PC-9 (cell line): ENCODE results near the gene ADAMTSL1. TPM values are rescaled to one million over a fixed set of nuclear protein-coding genes. Genes with fewer than 3 reads are reported as not detected.

Source experiments
- BruUV-seq: library from RNA; stranded (reverse); fragments of 400-500 nt; replicated peaks from 2 replicates; lab custom pipeline; 2021; lab: Mats Ljungman, UMichigan
- CTCF ChIA-PET: fragments of 300-600 bp; sonication (Branson Sonifier 250); formaldehyde crosslinking; loops from one replicate; lab custom pipeline; 2022; ENCODE audit warnings: antibody characterized with exemption; lab: Charles Lee
- POLR2A ChIA-PET: fragments of 300-600 bp; sonication (Branson Sonifier 250); formaldehyde crosslinking; loops from one replicate; lab custom pipeline; 2022; ENCODE audit warnings: antibody characterized with exemption; ENCODE audit not compliant: unreplicated experiment; lab: Charles Lee
- DNase-seq, 2 experiments: peaks; one replicate each; pipeline versions ENCODE4 v3.0.0 to v3.0.0-alpha.2; 2015 to 2022; ENCODE audit warnings: mixed read lengths in 1 of 2
- H2AFZ ChIP-seq: fragments of 200-600 bp; sonication (generic); 2 replicates; pipeline ENCODE4 v1.8.1; 2017; ENCODE audit warnings: antibody characterized with exemption
- H3F3A ChIP-seq: fragments of 200-600 bp; sonication (generic); 2 replicates; pipeline ENCODE4 v1.8.1; 2017; ENCODE audit warnings: antibody characterized with exemption, mild to moderate bottlenecking, low read depth; ENCODE audit not compliant: insufficient read depth
- H3K27ac ChIP-seq: fragments of 200-600 bp; sonication (generic); 2 replicates; pipeline ENCODE4 v1.6.1; 2016; ENCODE audit warnings: mixed run types
- H3K27me3 ChIP-seq: fragments of 200-600 bp; sonication (generic); 2 replicates; pipeline ENCODE4 v1.6.1; 2016; ENCODE audit warnings: low read depth, mixed run types; ENCODE audit not compliant: insufficient read depth
- H3K36me3 ChIP-seq: fragments of 200-600 bp; sonication (generic); 2 replicates; pipeline ENCODE4 v1.6.1; 2016; ENCODE audit warnings: low read depth, mixed run types
- H3K4me1 ChIP-seq: fragments of 200-600 bp; sonication (generic); replicated peaks from 2 replicates; pipeline ENCODE4 v1.6.1; 2016; ENCODE audit warnings: mixed run types; ENCODE audit not compliant: insufficient read depth
- H3K4me2 ChIP-seq: fragments of 200-600 bp; sonication (generic); 2 replicates; pipeline ENCODE4 v1.6.1; 2017; ENCODE audit warnings: mixed run types
- H3K4me3 ChIP-seq: fragments of 200-600 bp; sonication (generic); 2 replicates; pipeline ENCODE4 v1.6.1; 2016; ENCODE audit warnings: mixed run types
- H3K79me2 ChIP-seq: fragments of 200-600 bp; sonication (generic); 2 replicates; pipeline ENCODE4 v1.6.1; 2017; ENCODE audit warnings: low read depth, mixed run types
- H3K9me2 ChIP-seq: fragments of 200-600 bp; sonication (generic); 2 replicates; pipeline ENCODE4 v1.8.1; 2017; ENCODE audit warnings: mild to moderate bottlenecking; ENCODE audit not compliant: insufficient read depth
- H3K9me3 ChIP-seq: fragments of 200-600 bp; sonication (generic); 2 replicates; pipeline ENCODE4 v1.8.1; 2016; ENCODE audit warnings: low read depth; ENCODE audit not compliant: insufficient read depth
- H4K20me1 ChIP-seq: fragments of 200-600 bp; sonication (generic); 2 replicates; pipeline ENCODE4 v1.8.1; 2017; ENCODE audit not compliant: insufficient read depth
- CTCF ChIP-seq: fragments of 200-600 bp; sonication (generic); conservative IDR thresholded peaks from 2 replicates; pipeline ENCODE4 v1.6.1; 2017; ENCODE audit warnings: mixed run types, antibody characterized with exemption, mild to moderate bottlenecking, moderate library complexity
- EZH2 ChIP-seq: fragments of 200-600 bp; sonication (generic); IDR thresholded peaks from 2 replicates; pipeline ENCODE4 v1.8.0; 2017; ENCODE audit warnings: antibody characterized with exemption, low read depth
- intact Hi-C: fragments of 100-400 bp; cut with micrococcal nuclease; formaldehyde crosslinking; loops from one replicate; pipeline ENCODE4 v1.10.0; 2022; ENCODE audit not compliant: unreplicated experiment
- total RNA-seq: library from RNA; stranded (reverse); gene quantifications from 2 replicates; pipeline ENCODE4 v1.2.3, GENCODE V29; 2021

The ADAMTSL1 gene
- total RNA-seq, 1 experiment from 2014 or later: not detected

DNA sequence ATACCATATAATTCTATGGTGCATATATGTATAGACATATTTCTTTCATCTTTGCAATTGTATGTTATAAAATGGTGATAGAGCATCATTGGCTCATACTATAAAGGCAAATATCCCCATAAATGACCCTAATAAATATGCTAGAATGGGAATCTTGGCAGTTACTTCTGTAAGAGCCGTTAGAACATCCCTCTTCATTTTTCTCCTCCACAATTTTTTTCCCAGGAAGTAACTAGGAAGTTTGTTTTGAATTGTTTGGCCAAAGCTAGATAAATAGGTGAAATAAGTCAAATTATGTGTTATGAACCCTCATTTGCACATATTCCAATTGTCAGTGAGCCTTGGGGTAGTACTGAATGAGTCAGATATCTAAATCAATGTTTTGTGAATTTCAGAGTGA is 209.9 kb downstream of the ADAMTSL1 start:
- H3K4me1 ChIP-seq: no peaks in the 10 kb centered on the region
- intact Hi-C loops: no loop called here
- no TSS peak for BruUV-seq
- H3K27ac ChIP-seq: no peak overlapping the region
- no peak for TF ChIP-seq CTCF
- TF ChIP-seq EZH2: no peak
- H3F3A ChIP-seq: no peaks in the 10 kb centered on the region
- H3K4me2 ChIP-seq: no peak overlapping the region
- ChIA-PET POLR2A (no interaction called here), CTCF (no interaction called here)
- no peak overlapping the region for H3K4me3 ChIP-seq
- no peaks in the 10 kb centered on the region for H3K36me3 ChIP-seq
- H4K20me1 ChIP-seq: no peaks in the 10 kb centered on the region
- no peak overlapping the region for H2AFZ ChIP-seq
- DNase-seq: no peak
- no peaks in the 10 kb centered on the region for H3K9me2 ChIP-seq
- H3K27me3 ChIP-seq: no peaks in the 10 kb centered on the region
- H3K9me3 ChIP-seq: no peaks in the 10 kb centered on the region
- no peaks in the 10 kb centered on the region for H3K79me2 ChIP-seq

DNA sequence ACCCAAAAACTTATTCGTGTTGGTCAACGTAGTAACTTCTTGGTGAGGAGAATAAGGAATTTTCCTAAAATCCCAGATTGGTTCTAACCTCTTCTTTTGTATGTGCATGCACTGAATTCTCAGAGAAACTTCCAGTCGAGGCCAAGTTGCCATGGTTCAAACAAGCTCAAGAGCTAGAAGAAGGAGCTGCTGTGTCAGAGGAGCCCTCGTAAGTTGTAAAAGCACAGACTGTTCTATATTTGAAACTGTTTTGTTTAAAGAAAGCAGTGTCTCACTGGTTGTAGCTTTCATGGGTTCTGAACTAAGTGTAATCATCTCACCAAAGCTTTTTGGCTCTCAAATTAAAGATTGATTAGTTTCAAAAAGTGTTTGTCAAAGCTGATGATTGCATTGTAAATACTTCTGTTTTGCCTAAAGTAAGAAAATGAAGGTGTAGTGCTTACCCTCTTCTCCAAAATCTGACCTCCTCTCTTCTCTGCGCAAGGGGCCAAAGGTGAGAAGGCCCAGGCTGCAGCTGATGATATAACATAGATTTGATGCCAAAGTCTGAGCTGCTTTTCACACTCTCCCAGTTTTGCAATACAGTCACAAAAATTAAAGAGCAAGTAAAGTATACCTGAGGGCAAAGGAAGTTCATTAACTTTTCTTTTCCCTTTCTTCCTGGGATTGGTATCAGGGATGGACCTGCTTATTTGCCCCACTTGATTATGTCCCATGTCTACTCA is 210.8 kb downstream of the ADAMTSL1 start:
- CTCF ChIA-PET: interaction anchor here (0.6 kb wide), 1 partner anchor 1347 kb away, joined by 4 read pairs; no protein-coding TSS in a partner anchor

More for the DNA sequence above, 210.8 kb downstream of the ADAMTSL1 start:
- no peak overlapping the region for H3K4me2 ChIP-seq
- H3K9me2 ChIP-seq: no peaks in the 10 kb centered on the region
- DNase-seq: no peak
- no TSS peak for BruUV-seq
- no peaks in the 10 kb centered on the region for H3K4me1 ChIP-seq
- H3K36me3 ChIP-seq: no peaks in the 10 kb centered on the region
- no peaks in the 10 kb centered on the region for H4K20me1 ChIP-seq
- no peaks in the 10 kb centered on the region for H3K9me3 ChIP-seq
- no peaks in the 10 kb centered on the region for H3F3A ChIP-seq
- no peak overlapping the region for H3K4me3 ChIP-seq
- H3K79me2 ChIP-seq: no peaks in the 10 kb centered on the region
- intact Hi-C loops: no loop called here
- H2AFZ ChIP-seq: no peak overlapping the region
- POLR2A ChIA-PET: no interaction called here
- H3K27ac ChIP-seq: no peak overlapping the region
- no peaks in the 10 kb centered on the region for H3K27me3 ChIP-seq
- TF ChIP-seq EZH2 (no peak), CTCF (no peak)
